K562 (cell line): ENCODE results near the gene HOXB5. TPM values are rescaled to one million over a fixed set of nuclear protein-coding genes. Genes with fewer than 3 reads are reported as not detected.

Source experiments
- BRD9 ChIP-seq: fragments of 450-650 bp; IDR thresholded peaks from 2 replicates; pipeline ENCODE4 v1.6.1; 2018; ENCODE audit warnings: low read depth; ENCODE audit not compliant: partially characterized antibody
- CSDE1 ChIP-seq, 2 experiments: fragments of 450-650 bp; IDR thresholded peaks; 2 replicates each; pipeline ENCODE4 v1.6.1; 2016; ENCODE audit warnings: mild to moderate bottlenecking in 1 of 2
- HOMEZ ChIP-seq: fragments of 250-450 bp; sonication (Bioruptor Pico); IDR thresholded peaks from 2 replicates; pipeline ENCODE4 v1.4.0; 2020; ENCODE audit warnings: mild to moderate bottlenecking, moderate library complexity
- MAZ ChIP-seq, 2 experiments: fragments of 450-650 bp in 1 of 2; sonication (generic) in 1 of 2; formaldehyde crosslinking; IDR thresholded peaks in 1 of 2; conservative IDR thresholded peaks in 1 of 2; 2 replicates each; pipeline versions ENCODE4 v1.4.0 to v1.5.0; 2020; ENCODE audit warnings: mild to moderate bottlenecking in 1 of 2, missing genetic modification reagents in 1 of 2
- NFYB ChIP-seq: IDR thresholded peaks from 2 replicates; pipeline ENCODE4 v1.6.1; 2011; ENCODE audit warnings: mild to moderate bottlenecking, moderate library complexity; ENCODE audit not compliant: insufficient read length; ENCODE audit errors: extremely low read depth
- POLR2B ChIP-seq: fragments of 450-650 bp; IDR thresholded peaks from 2 replicates; pipeline ENCODE4 v1.6.1; 2018; ENCODE audit warnings: low read depth; ENCODE audit not compliant: partially characterized antibody
- TAF9B ChIP-seq: fragments of 450-650 bp; IDR thresholded peaks from 2 replicates; pipeline ENCODE4 v1.6.1; 2018; ENCODE audit warnings: mild to moderate bottlenecking; ENCODE audit not compliant: partially characterized antibody
- TEAD4 ChIP-seq, 2 experiments: sonication (generic) in 1 of 2; formaldehyde crosslinking in 1 of 2; IDR thresholded peaks; 2 replicates each; pipeline versions ENCODE4 v1.6.1 to v1.8.0; 2012 to 2022; ENCODE audit warnings: borderline replicate concordance in 1 of 2, inconsistent platforms in 1 of 2, low read length in 1 of 2, mild to moderate bottlenecking in 1 of 2, missing genetic modification reagents in 1 of 2
- ZHX1 ChIP-seq: fragments of 150-350 bp; conservative IDR thresholded peaks from 2 replicates; pipeline ENCODE4 v1.6.1; 2014; ENCODE audit warnings: low read length
- ZKSCAN1 ChIP-seq: fragments of 150-350 bp; IDR thresholded peaks from 2 replicates; pipeline ENCODE4 v1.6.1; 2016; ENCODE audit warnings: low read depth, low read length
- ZNF24 ChIP-seq: fragments of 450-650 bp; IDR thresholded peaks from 2 replicates; pipeline ENCODE4 v1.6.1; 2016
- ZNF354B ChIP-seq: fragments of 250-450 bp; sonication (Bioruptor Pico); IDR thresholded peaks from 2 replicates; pipeline ENCODE4 v1.4.0; 2020
- ZNF407 ChIP-seq: fragments of 450-650 bp; IDR thresholded peaks from 2 replicates; pipeline ENCODE4 v1.6.1; 2016; ENCODE audit warnings: low read depth
- ZNF764 ChIP-seq: fragments of 250-450 bp; sonication (Bioruptor Pico); IDR thresholded peaks from 2 replicates; pipeline ENCODE4 v1.4.0; 2020; ENCODE audit warnings: low read depth, mild to moderate bottlenecking, moderate library complexity
- polyA plus RNA-seq, 8 experiments: library from polyadenylated mRNA; depleted of rRNA in 4 of 8; stranded (reverse) in 5 of 8; unstranded in 3 of 8; fragments of >200 nt; fragmentation: Nextera tagmentation in 2 of 8; fragmentation: Illumina TruSeq in 1 of 8; extraction: Ambion mirVana in 2 of 8; extraction: Trizol in 1 of 8; gene quantifications; 2 replicates each; pipeline versions ENCODE4 v1.2.1 to v1.2.3, GENCODE V29; 2011 to 2014; ENCODE audit warnings: inconsistent platforms in 1 of 8, missing spikeins in 1 of 8
- total RNA-seq, 7 experiments: library from RNA; depleted of rRNA in 6 of 7; stranded (reverse); fragments of >200 nt in 6 of 7; fragmentation: Illumina TruSeq in 2 of 7; extraction: Trizol in 2 of 7; gene quantifications; 2 replicates each; pipeline versions ENCODE4 v1.2.1 to v1.2.3, GENCODE V29; 2011 to 2021; ENCODE audit warnings: low replicate concordance in 1 of 7

The HOXB5 gene
- total and polyA plus RNA-seq, 9 of the 15 experiments (the other 6 are each of a cell fraction or from before 2014, with no cell fraction given): 0.24 to 2.7 (median 0.65) TPM

- TF ChIP-seq ZHX1: no peak
- no peak for TF ChIP-seq ZKSCAN1
- TF ChIP-seq NFYB: peak; percentile 64
- peak; percentile 59 for TF ChIP-seq ZNF407
- TF ChIP-seq ZNF764 (CRISPR knock-in tag): no peak
- TF ChIP-seq MAZ (CRISPR knock-in tag; conservative IDR thresholded peaks at IDR 0.05 in 1 of 2, IDR thresholded peaks at IDR 0.05 in 1 of 2): peak; percentile 26 to 59; a peak in 3 of 4 replicates
- no peak for TF ChIP-seq HOMEZ (CRISPR knock-in tag)
- TF ChIP-seq CSDE1 (IDR thresholded peaks at IDR 0.05): no peak
- TF ChIP-seq TEAD4 (IDR thresholded peaks at IDR 0.05; ENCODE audit: low read length): no peak
- no peak for TF ChIP-seq TEAD4 (CRISPR knock-in tag; IDR thresholded peaks at IDR 0.05; ENCODE audit: borderline replicate concordance)
- peak; percentile 46 for TF ChIP-seq BRD9
- TF ChIP-seq ZNF354B (CRISPR knock-in tag): no peak
- no peak for TF ChIP-seq ZNF24
- no peak for TF ChIP-seq TAF9B
- peak; percentile 41 for TF ChIP-seq POLR2B
Measured at GRCh38 chr17:48610282-48611211, 17.0 kb upstream of the HOXB5 start, which contains the start of gene HOXB7 (continued).
